Mucosa of gallbladder (tissue), 1 donor: ENCODE results near the gene TMEM107. TPM values are rescaled to one million over a fixed set of nuclear protein-coding genes. Genes with fewer than 3 reads are reported as not detected.
A peak's percentile ranks its signal among the peaks of the same experiment; 100 is the strongest.

ENCODE experiments used
- DNase-seq: peaks from one replicate; pipeline ENCODE4 v3.0.0-alpha.2; 2020; ENCODE audit warnings: low spot score
- total RNA-seq: library from RNA; stranded (reverse); gene quantifications from one replicate; pipeline ENCODE4 v1.2.1, GENCODE V29; 2021
- donor health status: DM: no; HTN: no; CAD: no.

TMEM107 gene
- total RNA-seq, 1 donor from 2014 or later = 22.5 TPM

GRCh38 chr17:8137645-8138373 is 38.4 kb downstream of the TMEM107 start:
- no peak for DNase-seq

- no peak for DNase-seq
Observed at GRCh38 chr17:8133941-8134340, 42.2 kb downstream of the TMEM107 start.

- no peak for DNase-seq
Observed at GRCh38 chr17:8133399-8133798, 42.8 kb downstream of the TMEM107 start.

- no peak for DNase-seq
Observed at GRCh38 chr17:8131844-8132441, 44.2 kb downstream of the TMEM107 start.

- DNase-seq = no peak
Observed at GRCh38 chr17:8128125-8128784, 47.9 kb downstream of the TMEM107 start.

- DNase-seq = no peak
Observed at GRCh38 chr17:8126491-8127066, 49.6 kb downstream of the TMEM107 start.

GRCh38 chr17:8125947-8126490 is 50.2 kb downstream of the TMEM107 start:
- no peak for DNase-seq

GRCh38 chr17:8125154-8125946 is 50.8 kb downstream of the TMEM107 start:
- DNase-seq = peak; percentile 89

- no peak for DNase-seq
Observed at GRCh38 chr17:8124350-8125153, 51.6 kb downstream of the TMEM107 start.

- no peak for DNase-seq
Observed at GRCh38 chr17:8123695-8124349, 52.4 kb downstream of the TMEM107 start, which contains the start of gene HES7. Gene HES7, minus strand, starts transcription at chr17:8124106. Its CDS starts 22 bp downstream, at chr17:8124084.

GRCh38 chr17:8122924-8123694 is 53.1 kb downstream of the TMEM107 start:
- DNase-seq = no peak

Other genes starting within 250 kb of the TMEM107 start
- gene KCNAB3, start 246.5 kb downstream of the TMEM107 start, total RNA-seq = 2.5 TPM
- gene TRAPPC1, start 244.4 kb downstream of the TMEM107 start, total RNA-seq = 147 TPM
- gene CNTROB, start 244.2 kb downstream of the TMEM107 start, total RNA-seq = 32.1 TPM
- 0.63 TPM for gene GUCY2D, start 173.8 kb downstream of the TMEM107 start, total RNA-seq
- 14.0 TPM for gene ALOX15B, start 137.3 kb downstream of the TMEM107 start, total RNA-seq
- 0.43 TPM for gene ALOX12B, start 88.7 kb downstream of the TMEM107 start, total RNA-seq
- not detected for gene ALOXE3, start 57.9 kb downstream of the TMEM107 start, total RNA-seq
- gene HES7, start 52.3 kb downstream of the TMEM107 start, total RNA-seq = 0.78 TPM
- gene PER1, start 24.0 kb downstream of the TMEM107 start, total RNA-seq = 123 TPM
- 73.8 TPM for gene VAMP2, start 13.4 kb downstream of the TMEM107 start, total RNA-seq
- 12.4 TPM for gene BORCS6, start 13.8 kb upstream of the TMEM107 start, total RNA-seq
- gene AURKB, start 34.2 kb upstream of the TMEM107 start, total RNA-seq = 1.9 TPM
- 66.3 TPM for gene CTC1, start 71.7 kb upstream of the TMEM107 start, total RNA-seq
- gene PFAS, start 72.9 kb upstream of the TMEM107 start, total RNA-seq = 31.4 TPM
- gene RANGRF, start 112.3 kb upstream of the TMEM107 start, total RNA-seq = 22.0 TPM
- 17.8 TPM for gene SLC25A35, start 119.0 kb upstream of the TMEM107 start, total RNA-seq
- 7.9 TPM for gene ARHGEF15, start 133.9 kb upstream of the TMEM107 start, total RNA-seq
- gene ODF4, start 163.5 kb upstream of the TMEM107 start, total RNA-seq = not detected
- 1,147 TPM for gene RPL26, start 206.8 kb upstream of the TMEM107 start, total RNA-seq
- gene RNF222, start 221.4 kb upstream of the TMEM107 start, total RNA-seq = not detected